Erythroblast (primary cell): Measurements from ENCODE around the gene POP4.

Experiments used
- GATA1 ChIP-seq: IDR thresholded peaks from 2 replicates; pipeline ENCODE4 v1.6.1; 2011; ENCODE audit warnings: low read depth, mild to moderate bottlenecking, control low read depth, low read length, moderate library complexity
- POLR2A ChIP-seq: IDR thresholded peaks from 2 replicates; pipeline ENCODE4 v1.6.1; 2011; ENCODE audit warnings: mild to moderate bottlenecking, low read length

- TF ChIP-seq POLR2A (no peak), GATA1 (no peak)
Measured at GRCh38 chr19:29620931-29621351, 14.9 kb downstream of the POP4 start.
